HG03520 (cell line): ENCODE measurements around the gene EDC3.
"Not testable (repeated sequence)": the region's sequence is repeated elsewhere in the genome, so short reads cannot be mapped to it uniquely, and the experiment has no call there.

Source experiments
- ATAC-seq: cut with Tn5 transposase; IDR thresholded peaks from one replicate; pipeline ENCODE4 v1.9.1; 2021; ENCODE audit warnings: mild to moderate bottlenecking, moderate library complexity; ENCODE audit not compliant: unreplicated experiment

The EDC3 gene

DNA sequence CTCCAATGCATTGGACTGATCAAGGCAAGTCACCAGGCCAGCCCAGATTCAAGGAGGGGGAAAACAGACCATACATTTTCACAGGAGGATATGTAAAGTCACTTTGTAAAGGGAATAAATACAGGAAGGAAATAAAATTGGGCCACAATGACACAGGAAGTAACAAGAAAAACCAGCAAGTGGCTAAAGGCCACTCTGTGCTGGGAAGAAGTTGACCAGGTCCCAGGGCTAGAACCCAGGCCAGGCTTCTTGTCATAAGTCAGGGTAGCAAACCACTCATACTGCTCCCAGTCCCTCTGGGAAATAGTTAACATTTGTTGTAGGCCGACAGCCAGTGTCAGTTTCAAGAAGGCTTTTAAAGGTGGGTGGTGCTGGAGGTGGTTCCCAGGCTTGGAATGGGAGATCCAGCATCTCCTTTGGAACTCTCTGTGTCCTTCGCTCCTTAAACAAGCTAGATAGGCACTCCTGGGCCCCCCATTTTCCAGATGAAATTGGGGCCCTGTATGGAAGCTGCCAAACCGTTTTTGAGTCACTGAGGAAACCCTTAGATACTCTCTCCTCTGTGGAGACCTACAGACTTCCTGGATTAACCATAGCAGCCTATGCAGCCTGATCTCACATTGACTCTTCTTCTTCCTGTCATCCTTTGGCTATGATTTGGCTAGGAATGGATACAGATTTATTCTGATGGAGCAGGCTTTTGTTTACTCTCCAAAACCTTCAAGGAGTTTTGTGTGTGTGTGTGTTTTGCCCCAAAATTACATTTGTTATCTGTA lies 14.7 kb upstream of the EDC3 start:
- ATAC-seq, result no peak

DNA sequence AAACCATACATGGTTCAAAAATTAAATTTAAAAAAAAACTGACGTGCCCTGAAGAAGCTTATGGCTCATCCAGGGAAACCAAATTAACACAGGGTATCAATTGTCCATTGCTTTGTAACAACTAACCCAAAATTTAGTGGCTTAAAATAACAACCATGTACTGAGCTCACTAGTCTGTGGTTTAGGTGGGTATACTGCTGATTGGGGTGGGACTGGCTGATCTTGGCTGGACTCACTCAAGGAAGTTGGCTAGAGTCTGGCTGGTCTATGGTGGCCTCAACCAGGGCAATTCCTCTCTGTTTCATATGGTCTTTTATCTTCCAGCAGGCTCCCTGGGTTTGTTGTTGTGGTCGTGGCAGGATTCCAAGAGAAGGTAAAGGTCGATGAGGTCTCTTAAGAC lies 14.1 kb upstream of the EDC3 start:
- no peak for ATAC-seq

DNA sequence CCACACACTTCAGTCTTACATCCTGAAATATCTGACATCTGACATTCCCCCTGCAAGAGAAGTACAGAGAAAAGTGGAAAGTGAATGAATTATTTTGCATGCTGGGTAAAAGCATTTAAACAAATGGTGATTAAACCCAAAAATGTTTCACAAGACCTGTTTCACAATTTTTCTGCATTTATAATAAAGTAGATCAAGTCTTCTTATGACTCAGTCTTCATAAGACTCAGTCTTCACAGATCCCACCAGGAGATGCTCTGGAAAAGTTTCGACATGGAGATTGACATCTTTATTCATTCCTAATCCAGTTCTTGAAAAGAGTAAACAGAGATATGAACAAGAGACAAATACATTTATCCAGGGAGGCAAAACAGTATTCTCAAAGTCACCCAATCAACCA lies 13.2 kb upstream of the EDC3 start:
- no peak for ATAC-seq

DNA sequence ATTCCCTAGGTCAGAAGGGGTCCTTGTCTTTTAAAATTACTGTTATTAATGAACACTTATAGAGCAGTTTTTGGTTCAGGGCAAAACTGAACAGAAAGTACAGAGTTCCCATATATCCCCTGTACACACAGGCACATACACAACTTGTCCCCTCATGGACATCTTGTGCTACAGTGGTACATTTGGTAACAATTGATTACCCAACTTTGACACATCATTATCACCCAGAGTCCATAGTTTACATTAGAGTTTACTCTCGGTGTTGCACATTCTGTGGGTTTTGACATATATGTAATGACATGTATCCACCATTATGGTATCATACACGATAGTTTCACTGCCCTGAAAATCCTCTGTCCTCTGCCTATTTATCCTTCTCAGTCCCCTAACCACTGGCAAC lies 984 bp upstream of the EDC3 start:
- no peak for ATAC-seq

DNA sequence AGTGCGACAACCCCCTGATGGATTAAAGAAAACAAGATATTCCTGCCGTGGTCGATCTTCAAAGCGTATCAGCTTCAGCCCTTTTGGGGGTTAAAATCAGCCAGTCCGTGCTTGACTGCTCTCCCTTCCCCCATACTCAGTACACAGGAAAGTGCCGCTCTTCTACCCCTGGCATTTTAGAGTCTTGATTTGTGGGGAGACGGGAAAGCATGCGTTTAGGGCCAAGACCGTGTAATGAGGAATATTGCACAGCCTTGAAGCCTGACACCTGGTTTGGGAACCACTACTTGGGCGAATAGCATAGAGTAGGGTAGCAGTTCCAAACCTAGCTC lies 540 bp upstream of the EDC3 start:
- ATAC-seq, result peak; percentile 13

DNA sequence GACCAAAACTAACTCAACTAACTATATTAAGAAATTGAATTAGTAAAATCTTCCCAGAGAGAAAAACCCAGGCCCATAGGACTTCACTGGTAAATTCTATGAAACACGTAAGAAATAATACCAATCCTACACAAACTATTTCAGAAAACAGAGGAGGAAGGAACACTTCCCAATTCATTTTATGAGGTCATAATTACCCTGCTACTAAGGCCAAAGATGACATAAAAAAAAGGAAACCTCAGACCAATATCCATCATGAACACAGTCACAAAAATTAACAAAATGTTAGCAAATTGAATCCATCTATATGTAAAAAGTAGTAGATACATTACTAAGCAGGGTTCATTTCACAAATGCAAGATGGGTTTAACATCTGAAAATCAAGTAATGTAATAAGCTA lies 3.5 kb downstream of the EDC3 start:
- no peak for ATAC-seq

DNA sequence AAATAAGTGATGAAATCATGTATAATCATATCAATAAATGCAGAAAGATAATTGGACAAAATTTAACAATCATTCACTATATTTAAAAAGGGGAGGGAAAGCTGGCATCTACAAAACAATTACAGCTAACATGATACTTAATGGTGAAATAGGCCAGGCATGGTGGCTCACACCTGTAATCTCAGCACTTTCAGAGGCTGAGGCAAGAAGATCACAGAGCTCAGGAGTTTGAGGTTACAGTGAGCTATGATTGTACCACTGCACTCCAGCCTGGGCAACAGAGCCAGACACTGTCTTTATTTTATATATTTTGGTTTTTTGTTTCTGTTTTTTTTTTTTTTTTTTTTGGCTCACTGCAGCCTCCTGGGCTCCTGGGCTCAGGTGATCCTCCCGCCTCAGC lies 12.1 kb downstream of the EDC3 start:
- ATAC-seq, result no peak

DNA sequence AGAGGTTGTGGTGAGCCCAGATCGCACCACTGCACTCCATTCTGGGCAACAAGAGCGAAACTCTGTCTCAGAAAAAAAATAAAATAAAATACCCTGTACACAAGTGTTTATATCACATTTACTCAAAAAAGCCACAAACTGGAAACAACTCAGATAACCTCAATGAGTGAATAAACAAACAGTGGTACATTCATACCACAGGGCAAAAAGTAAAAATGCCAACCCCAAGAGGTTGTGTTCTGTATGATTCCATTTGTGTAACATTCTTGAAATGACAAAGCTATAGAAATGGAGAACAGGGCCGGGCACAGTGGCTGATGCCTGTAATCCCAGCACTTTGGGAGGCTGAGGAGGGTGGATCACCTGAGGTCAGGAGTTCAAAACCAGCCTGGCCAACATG lies 12.9 kb downstream of the EDC3 start:
- ATAC-seq, result no peak

DNA sequence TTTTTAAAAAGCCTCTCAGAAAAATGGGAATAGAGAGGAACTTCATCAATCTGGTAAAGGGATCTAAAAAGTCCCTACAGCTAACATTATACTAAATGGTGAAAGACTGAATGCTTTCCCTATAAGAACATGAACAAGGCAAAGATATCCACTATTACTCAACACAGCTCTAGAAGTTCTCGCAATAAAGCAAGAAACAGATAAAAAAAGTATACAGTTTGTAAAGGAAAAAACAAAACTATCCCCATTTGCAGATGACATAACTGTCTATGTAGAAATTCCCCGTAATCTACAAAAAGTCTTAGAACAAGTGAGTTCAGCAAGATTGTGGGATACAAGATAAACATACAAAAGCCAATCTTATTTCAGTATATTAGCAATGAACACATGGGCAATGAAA lies 15.4 kb downstream of the EDC3 start:
- no peak for ATAC-seq

DNA sequence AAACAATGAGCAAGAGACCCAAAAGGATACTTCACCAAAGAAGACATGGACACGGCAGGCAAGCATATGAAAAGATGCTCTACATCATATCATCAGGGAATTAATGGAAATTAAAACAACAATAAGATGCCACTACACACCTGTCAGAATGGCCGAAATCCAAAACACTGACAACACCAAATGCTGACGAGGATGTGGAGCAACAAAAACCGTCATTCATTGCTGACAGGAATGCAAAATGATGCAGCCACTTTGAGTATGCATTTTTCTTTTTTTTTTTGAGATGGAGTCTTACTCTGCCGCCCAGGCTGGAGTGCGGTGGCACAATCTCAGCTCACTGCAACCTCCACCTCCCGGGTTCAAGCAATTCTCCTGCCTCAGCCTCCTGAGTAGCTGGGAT lies 19.0 kb downstream of the EDC3 start:
- ATAC-seq, result no peak

DNA sequence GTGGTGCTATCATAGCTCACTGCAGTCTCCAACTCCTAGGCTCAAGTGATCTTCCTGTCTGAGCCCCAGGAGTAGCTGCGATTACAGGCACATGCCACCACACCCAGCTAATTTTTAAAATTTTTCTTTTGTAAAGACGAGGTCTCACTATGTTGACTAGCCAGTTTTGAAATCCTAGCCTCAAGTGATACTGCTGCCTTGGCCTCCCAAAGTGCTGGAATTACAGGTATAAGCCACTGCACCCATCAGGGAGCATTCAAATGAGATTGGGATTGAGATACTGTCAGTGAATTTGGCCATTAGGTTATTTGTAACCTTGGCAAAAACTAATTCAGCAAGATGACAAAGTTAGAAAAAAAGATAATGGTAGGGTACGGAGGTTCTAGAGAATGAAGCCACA lies 21.7 kb downstream of the EDC3 start:
- ATAC-seq, result no peak

DNA sequence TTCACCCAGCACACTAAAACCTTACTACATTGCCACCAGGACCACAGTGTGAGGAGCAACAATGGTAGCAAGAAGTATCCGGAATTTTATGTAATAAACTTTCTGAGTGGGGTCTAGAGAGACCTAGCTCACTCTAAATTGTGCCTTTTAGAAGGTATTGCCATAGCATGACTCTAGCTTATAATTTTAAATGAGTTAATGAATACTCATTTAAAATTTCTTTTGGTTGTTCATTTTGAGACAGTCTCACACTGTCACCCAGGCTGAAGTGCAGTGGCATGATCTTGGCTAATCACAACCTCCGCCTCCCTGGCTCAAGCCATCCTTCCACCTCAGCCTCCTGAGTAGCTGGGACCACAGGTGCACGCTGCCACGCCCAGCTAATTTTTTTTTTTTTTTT lies 26.2 kb downstream of the EDC3 start:
- ATAC-seq, result no peak

DNA sequence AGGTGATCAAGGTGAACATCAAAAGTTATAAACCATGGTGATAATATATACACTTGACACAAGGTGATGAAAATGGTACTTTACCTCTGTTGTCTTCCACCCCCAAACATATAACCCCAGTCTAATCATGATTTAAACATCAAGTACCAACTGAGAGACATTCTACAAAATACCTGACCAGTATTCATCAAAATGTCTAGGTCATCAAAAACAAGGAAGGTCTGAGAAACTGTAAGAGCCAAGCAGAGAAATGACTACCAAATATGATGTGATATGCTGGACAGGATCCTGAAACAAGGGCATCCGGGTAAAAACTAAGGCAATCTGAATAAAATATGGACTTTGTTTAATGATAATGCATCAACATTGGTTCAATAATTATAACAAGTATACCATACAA lies 27.8 kb downstream of the EDC3 start:
- no peak for ATAC-seq

DNA sequence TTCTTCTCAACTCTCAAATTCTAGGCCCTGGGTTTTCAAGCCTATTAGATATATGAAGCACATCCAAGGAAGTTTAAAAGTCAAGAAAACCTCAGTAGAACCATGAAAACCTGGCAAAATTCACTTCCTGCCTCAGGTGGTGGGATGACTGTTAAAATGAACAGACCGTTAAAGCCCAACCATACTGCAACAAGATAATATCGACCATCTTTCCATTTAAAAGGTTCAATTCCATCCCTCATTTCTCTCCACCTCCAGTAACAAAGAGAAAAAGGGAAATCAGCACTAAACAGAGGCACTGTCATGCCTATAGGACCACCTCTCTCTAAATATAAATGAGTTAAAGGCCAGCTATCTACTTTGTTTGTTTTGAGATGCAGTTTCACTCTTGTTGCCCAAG lies 31.2 kb downstream of the EDC3 start:
- ATAC-seq, result no peak

DNA sequence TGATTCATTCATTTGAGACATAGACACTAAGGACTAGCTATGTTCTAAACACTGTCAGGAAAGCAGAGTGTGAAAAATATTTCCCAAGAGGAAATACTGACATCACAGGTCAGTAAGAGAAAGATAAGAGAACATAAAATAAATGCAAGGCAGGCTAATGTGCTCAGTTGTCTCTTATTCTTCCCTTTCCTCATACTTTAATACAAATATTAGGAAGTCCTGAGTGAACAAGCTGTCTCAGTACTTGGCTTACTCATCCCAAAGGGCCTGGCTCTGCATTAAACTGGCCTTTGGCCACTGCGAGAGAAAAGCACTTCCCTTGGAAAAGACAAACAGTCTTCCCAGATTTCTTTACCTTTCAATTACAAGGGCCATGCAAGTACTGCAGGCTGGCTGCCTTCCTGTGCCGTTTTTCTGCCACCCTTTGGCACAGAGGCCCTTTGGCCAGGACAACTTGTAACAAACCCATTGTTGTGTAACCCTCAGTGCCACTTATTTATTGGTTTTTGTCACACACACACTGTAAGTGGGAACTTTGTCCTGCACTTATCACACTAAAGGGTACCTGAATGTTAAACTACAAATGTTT lies 31.7 kb downstream of the EDC3 start:
- no peak for ATAC-seq

DNA sequence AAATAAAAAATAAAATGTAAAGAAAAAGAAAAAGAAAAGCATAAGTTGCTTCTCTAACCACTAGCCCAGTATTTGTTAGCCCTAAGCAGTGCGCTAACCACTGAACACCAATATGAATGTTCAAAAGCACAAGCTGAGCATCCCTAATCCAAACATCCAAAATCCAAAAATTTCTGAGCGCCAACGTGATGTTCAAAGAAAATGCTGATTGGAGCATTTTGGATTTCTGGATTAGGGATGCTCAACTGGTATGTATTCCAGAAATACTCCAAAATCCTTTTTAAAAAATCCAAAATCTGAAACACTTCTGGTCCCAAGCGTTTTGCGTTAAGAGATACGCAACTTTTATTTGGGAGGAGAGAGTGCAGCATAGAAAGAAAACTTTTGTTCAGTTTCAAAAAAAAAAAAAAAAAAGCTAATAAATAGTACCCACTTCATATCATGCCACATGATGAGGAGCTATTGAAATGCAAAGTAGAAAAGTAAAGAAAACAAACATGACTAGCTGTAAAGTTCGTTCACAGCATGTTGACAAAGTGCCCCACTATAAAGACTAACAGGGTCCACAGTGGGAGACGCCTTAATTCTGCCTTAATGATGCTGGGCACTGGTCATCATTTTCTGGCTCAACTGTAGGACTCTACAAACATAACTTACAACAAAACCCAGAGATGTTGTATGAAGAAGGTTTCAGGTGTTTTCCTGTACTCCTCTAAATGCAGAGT lies 32.4 kb downstream of the EDC3 start:
- ATAC-seq, result no peak

DNA sequence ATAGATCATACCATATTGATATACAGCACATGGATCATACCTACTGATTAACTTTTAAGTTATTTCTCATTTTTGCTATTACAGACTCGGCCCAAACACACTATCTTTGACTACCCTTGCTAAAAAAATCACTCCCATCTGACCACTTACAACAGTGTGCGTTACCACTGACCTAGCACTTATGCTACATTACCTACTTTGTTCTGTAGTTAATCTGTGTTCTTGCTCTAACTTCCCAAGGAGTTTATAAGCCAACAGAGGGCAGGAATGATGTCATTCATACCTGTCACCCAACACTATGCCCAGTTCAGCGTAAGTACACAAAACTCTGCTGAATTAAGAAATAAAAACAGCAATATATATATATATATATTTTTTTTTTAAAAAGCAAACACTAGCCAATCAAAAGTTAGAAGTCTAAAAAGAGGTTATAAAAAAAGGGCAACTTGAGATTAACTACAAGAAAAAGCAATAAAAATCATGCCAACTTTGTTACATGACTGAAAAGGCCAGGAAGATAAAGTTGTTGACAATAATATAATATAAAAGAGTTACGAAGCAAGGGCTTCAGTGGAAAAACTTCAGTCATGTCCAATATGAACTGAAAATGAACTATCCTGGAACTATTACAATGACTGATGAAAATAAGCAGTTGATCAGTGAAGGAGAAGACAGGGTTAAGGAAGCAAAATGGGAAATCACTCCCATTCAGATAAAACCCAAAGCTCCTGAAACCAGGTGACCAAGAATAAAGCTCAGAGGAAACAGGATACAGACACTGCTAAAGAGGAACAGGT lies 33.6 kb downstream of the EDC3 start:
- no peak for ATAC-seq

DNA sequence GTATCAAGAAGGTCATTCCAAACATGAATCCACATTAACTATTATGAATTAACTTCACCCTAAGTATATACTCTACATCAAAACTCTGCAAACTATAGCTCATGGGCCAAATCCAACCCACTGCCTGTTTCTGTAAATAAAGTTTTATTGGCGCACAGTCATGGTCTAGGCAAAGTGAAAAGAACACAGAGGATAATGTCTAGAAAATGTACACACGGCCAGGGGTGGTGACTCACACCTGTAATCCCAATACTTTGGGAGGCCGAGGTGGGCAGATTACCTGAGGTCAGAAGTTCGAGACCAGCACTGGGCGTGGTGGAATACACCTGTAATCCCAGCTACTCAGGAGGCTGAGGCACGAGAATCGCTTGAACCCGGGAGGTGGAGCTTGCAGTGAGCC lies 34.5 kb downstream of the EDC3 start:
- not testable (repeated sequence) for ATAC-seq

DNA sequence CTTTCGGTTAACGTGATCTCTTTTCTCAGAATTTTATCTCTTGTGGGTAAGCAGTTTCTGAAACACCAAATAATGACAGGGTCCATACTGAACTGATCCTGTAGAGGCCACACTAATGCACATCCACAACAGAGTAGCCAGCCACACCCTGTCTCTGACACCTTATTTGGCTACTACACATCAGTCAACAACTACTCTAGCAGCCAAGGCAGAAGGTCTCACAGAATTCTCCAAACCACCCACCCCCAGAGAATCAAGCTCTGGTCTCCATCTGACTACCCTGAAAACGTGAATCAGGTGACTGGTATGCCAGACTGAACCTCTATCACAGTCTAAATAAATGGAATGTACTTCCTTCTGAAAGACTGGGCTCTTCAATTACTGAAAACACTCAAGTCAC lies 38.0 kb downstream of the EDC3 start:
- no peak for ATAC-seq

DNA sequence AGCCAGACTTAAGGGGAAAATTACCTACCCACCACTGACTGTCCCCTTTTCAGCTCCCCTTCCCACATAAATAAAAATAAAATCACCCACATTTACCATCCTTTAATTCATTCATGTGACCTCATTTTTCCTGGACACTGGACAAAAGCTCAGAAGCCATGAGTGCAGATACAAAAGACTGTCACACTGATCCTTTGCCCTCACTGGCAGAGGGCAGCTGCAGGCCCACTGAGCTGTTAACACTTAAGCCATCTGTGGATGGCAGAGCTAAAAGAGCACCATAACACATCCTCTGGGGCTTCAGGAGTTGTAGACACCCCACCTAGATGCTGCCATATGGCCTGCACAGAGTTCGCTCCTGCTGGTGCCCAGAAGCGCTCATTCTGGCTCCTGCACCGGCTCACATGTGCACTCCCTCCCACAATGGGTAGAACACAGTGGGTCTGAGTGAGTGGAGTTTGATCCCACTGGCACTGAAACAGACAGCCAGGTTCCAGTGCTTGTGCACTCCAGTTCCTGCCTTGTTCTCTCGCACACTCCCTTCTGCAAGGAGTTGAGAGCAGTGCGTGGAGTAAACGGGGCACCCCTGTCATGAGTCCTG lies 38.8 kb downstream of the EDC3 start:
- ATAC-seq, result no peak

DNA sequence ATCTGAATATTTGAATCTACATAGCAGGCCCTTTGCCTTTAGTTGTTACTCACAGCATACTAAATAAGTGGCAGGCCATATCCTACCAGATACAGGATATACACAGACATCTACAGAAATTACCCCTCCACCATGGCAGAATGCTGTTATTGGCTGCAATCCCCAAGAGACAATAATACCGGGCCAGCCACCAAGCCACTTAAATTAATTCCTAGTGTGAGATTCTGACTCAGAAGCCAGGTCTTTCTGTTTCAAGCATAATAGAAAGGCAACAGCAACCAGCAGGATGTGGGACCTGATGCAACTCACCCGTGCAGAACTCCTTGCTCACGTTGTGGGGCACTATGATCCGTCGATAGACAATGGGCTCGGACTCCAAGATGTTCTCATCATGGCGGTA lies 40.4 kb downstream of the EDC3 start:
- ATAC-seq, result no peak
